ENCODE results near the gene GALNT13.

- TF ChIP-seq POLR2A (IDR thresholded peaks at IDR 0.05): no peak
- no peak for TF ChIP-seq POLR2AphosphoS5 (IDR thresholded peaks at IDR 0.05)
Observed at GRCh38 chr2:154247503-154247902, 375.8 kb downstream of the GALNT13 start.

Measured in breast epithelium (tissue), 3 donors.